ENCODE measurements around the gene BTNL2.
A peak's percentile ranks its signal among the peaks of the same experiment; 100 is the strongest.

Gene BTNL2

GRCh38 chr6:32413427-32414047, 6.6 kb upstream of the BTNL2 start:
- 9% methylated on average over 5 of the region's 11 CpGs for WGBS, 2 experiments (ENCODE audit: insufficient coverage in 2 of 2)
- H3K27ac ChIP-seq (ENCODE audit: low read depth, low read length, severe bottlenecking), result no peak overlapping the region
- H3K4me3 ChIP-seq (ENCODE audit: extremely low read depth, insufficient read depth, low read length, poor library complexity, severe bottlenecking), result no peak overlapping the region
- no peaks in the 10 kb centered on the region for H3K4me1 ChIP-seq (ENCODE audit: control insufficient read depth, insufficient read depth, low read length, poor library complexity, severe bottlenecking)
- H3K9me3 ChIP-seq (ENCODE audit: control insufficient read depth, low read length), result no peaks in the 10 kb centered on the region
- no peaks in the 10 kb centered on the region for H3K36me3 ChIP-seq (ENCODE audit: control insufficient read depth, insufficient read depth, low read length)

GRCh38 chr6:32411566-32412327, 4.8 kb upstream of the BTNL2 start:
- no peaks in the 10 kb centered on the region for H3K4me1 ChIP-seq (ENCODE audit: control insufficient read depth, insufficient read depth, low read length, poor library complexity, severe bottlenecking)

GRCh38 chr6:32410906-32411305, 3.9 kb upstream of the BTNL2 start:
- Histone ChIP-seq H3K4me1 (ENCODE audit: control insufficient read depth, insufficient read depth, low read length, poor library complexity, severe bottlenecking) (no peaks in the 10 kb centered on the region), H3K4me3 (ENCODE audit: extremely low read depth, insufficient read depth, low read length, poor library complexity, severe bottlenecking) (no peak overlapping the region), H3K27ac (ENCODE audit: low read depth, low read length, severe bottlenecking) (no peak overlapping the region), H3K36me3 (ENCODE audit: control insufficient read depth, insufficient read depth, low read length) (no peaks in the 10 kb centered on the region), H3K9me3 (ENCODE audit: control insufficient read depth, low read length) (no peaks in the 10 kb centered on the region)
- WGBS, 2 experiments (ENCODE audit: insufficient coverage in 2 of 2), result 56 to 60% methylated on average over 2 to 5 of the region's 5 CpGs

More at GRCh38 chr6:32411566-32412327, 4.8 kb upstream of the BTNL2 start:
- H3K9me3 ChIP-seq (ENCODE audit: control insufficient read depth, low read length), result no peaks in the 10 kb centered on the region
- 85 to 92% methylated on average over 7 to 9 of the region's 9 CpGs for WGBS, 2 experiments (ENCODE audit: insufficient coverage in 2 of 2)
- H3K27ac ChIP-seq (ENCODE audit: low read depth, low read length, severe bottlenecking), result no peak overlapping the region
- H3K36me3 ChIP-seq (ENCODE audit: control insufficient read depth, insufficient read depth, low read length), result no peaks in the 10 kb centered on the region
- H3K4me3 ChIP-seq (ENCODE audit: extremely low read depth, insufficient read depth, low read length, poor library complexity, severe bottlenecking), result no peak overlapping the region

- no peaks in the 10 kb centered on the region for H3K36me3 ChIP-seq (ENCODE audit: control insufficient read depth, insufficient read depth, low read length)
- 85 to 92% methylated on average over 2 to 6 of the region's 9 CpGs for WGBS, 2 experiments (ENCODE audit: insufficient coverage in 2 of 2)
- no peak overlapping the region for H3K4me3 ChIP-seq (ENCODE audit: extremely low read depth, insufficient read depth, low read length, poor library complexity, severe bottlenecking)
- H3K9me3 ChIP-seq (ENCODE audit: control insufficient read depth, low read length), result no peaks in the 10 kb centered on the region
- no peaks in the 10 kb centered on the region for H3K4me1 ChIP-seq (ENCODE audit: control insufficient read depth, insufficient read depth, low read length, poor library complexity, severe bottlenecking)
- no peak overlapping the region for H3K27ac ChIP-seq (ENCODE audit: low read depth, low read length, severe bottlenecking)
These were observed 784 bp downstream of the BTNL2 start for GRCh38 chr6:32406197-32406596.

- no peak overlapping the region for H3K27ac ChIP-seq (ENCODE audit: low read depth, low read length, severe bottlenecking)
- WGBS, 2 experiments (ENCODE audit: insufficient coverage in 2 of 2), result no CpG with 5 or more reads among the region's 1 CpG
- H3K36me3 ChIP-seq (ENCODE audit: control insufficient read depth, insufficient read depth, low read length), result no peaks in the 10 kb centered on the region
- no peaks in the 10 kb centered on the region for H3K9me3 ChIP-seq (ENCODE audit: control insufficient read depth, low read length)
- H3K4me1 ChIP-seq (ENCODE audit: control insufficient read depth, insufficient read depth, low read length, poor library complexity, severe bottlenecking), result no peaks in the 10 kb centered on the region
- H3K4me3 ChIP-seq (ENCODE audit: extremely low read depth, insufficient read depth, low read length, poor library complexity, severe bottlenecking), result no peak overlapping the region
These were observed 1.3 kb downstream of the BTNL2 start for GRCh38 chr6:32405656-32406055.

GRCh38 chr6:32402812-32403211, 4.2 kb downstream of the BTNL2 start:
- Histone ChIP-seq H3K4me3 (ENCODE audit: extremely low read depth, insufficient read depth, low read length, poor library complexity, severe bottlenecking) (no peak overlapping the region), H3K27ac (ENCODE audit: low read depth, low read length, severe bottlenecking) (no peak overlapping the region), H3K9me3 (ENCODE audit: control insufficient read depth, low read length) (no peaks in the 10 kb centered on the region), H3K36me3 (ENCODE audit: control insufficient read depth, insufficient read depth, low read length) (no peaks in the 10 kb centered on the region), H3K4me1 (ENCODE audit: control insufficient read depth, insufficient read depth, low read length, poor library complexity, severe bottlenecking) (no peaks in the 10 kb centered on the region)
- 78 to 85% methylated on average over 8 of the region's 8 CpGs for WGBS, 2 experiments (ENCODE audit: insufficient coverage in 2 of 2)

- Histone ChIP-seq H3K36me3 (ENCODE audit: control insufficient read depth, insufficient read depth, low read length) (no peaks in the 10 kb centered on the region), H3K4me3 (ENCODE audit: extremely low read depth, insufficient read depth, low read length, poor library complexity, severe bottlenecking) (no peak overlapping the region), H3K9me3 (ENCODE audit: control insufficient read depth, low read length) (no peaks in the 10 kb centered on the region), H3K27ac (ENCODE audit: low read depth, low read length, severe bottlenecking) (no peak overlapping the region), H3K4me1 (ENCODE audit: control insufficient read depth, insufficient read depth, low read length, poor library complexity, severe bottlenecking) (no peaks in the 10 kb centered on the region)
- WGBS, 2 experiments (ENCODE audit: insufficient coverage in 2 of 2), result 33 to 44% methylated on average over 2 to 3 of the region's 4 CpGs
These were observed 5.6 kb downstream of the BTNL2 start for GRCh38 chr6:32401284-32401963.

GRCh38 chr6:32397252-32397920, 9.6 kb downstream of the BTNL2 start:
- no peak overlapping the region for H3K27ac ChIP-seq (ENCODE audit: low read depth, low read length, severe bottlenecking)
- no peaks in the 10 kb centered on the region for H3K36me3 ChIP-seq (ENCODE audit: control insufficient read depth, insufficient read depth, low read length)
- H3K4me3 ChIP-seq (ENCODE audit: extremely low read depth, insufficient read depth, low read length, poor library complexity, severe bottlenecking), result no peak overlapping the region
- 83 to 88% methylated on average over 5 to 6 of the region's 7 CpGs for WGBS, 2 experiments (ENCODE audit: insufficient coverage in 2 of 2)
- no peaks in the 10 kb centered on the region for H3K9me3 ChIP-seq (ENCODE audit: control insufficient read depth, low read length)
- no peaks in the 10 kb centered on the region for H3K4me1 ChIP-seq (ENCODE audit: control insufficient read depth, insufficient read depth, low read length, poor library complexity, severe bottlenecking)

GRCh38 chr6:32396028-32396427, 11.0 kb downstream of the BTNL2 start:
- Histone ChIP-seq H3K27ac (ENCODE audit: low read depth, low read length, severe bottlenecking) (no peak overlapping the region), H3K4me1 (ENCODE audit: control insufficient read depth, insufficient read depth, low read length, poor library complexity, severe bottlenecking) (no peaks in the 10 kb centered on the region), H3K9me3 (ENCODE audit: control insufficient read depth, low read length) (no peaks in the 10 kb centered on the region), H3K4me3 (ENCODE audit: extremely low read depth, insufficient read depth, low read length, poor library complexity, severe bottlenecking) (no peak overlapping the region), H3K36me3 (ENCODE audit: control insufficient read depth, insufficient read depth, low read length) (no peaks in the 10 kb centered on the region)
- WGBS, 2 experiments (ENCODE audit: insufficient coverage in 2 of 2), result 93 to 94% methylated on average over 8 to 10 of the region's 10 CpGs

- Histone ChIP-seq H3K36me3 (ENCODE audit: control insufficient read depth, insufficient read depth, low read length) (no peaks in the 10 kb centered on the region), H3K27ac (ENCODE audit: low read depth, low read length, severe bottlenecking) (peak overlapping the region; percentile 92), H3K4me3 (ENCODE audit: extremely low read depth, insufficient read depth, low read length, poor library complexity, severe bottlenecking) (no peak overlapping the region), H3K9me3 (ENCODE audit: control insufficient read depth, low read length) (no peaks in the 10 kb centered on the region), H3K4me1 (ENCODE audit: control insufficient read depth, insufficient read depth, low read length, poor library complexity, severe bottlenecking) (no peaks in the 10 kb centered on the region)
- WGBS, 2 experiments (ENCODE audit: insufficient coverage in 2 of 2), result 88 to 100% methylated on average over 1 to 5 of the region's 7 CpGs
These were observed 13.1 kb downstream of the BTNL2 start for GRCh38 chr6:32393665-32394420.

All from mesodermal cell (in vitro differentiated cells).